Panc1 (cell line): ENCODE results near the gene MMP28.

Experiments used
- TCF7L2 ChIP-seq: IDR thresholded peaks from 2 replicates; pipeline ENCODE4 v1.6.1; 2011; ENCODE audit warnings: mild to moderate bottlenecking, low read depth, low read length, inconsistent platforms
- TF ChIP-seq, protein P1 (sequence below): fragments of 450-650 bp; IDR thresholded peaks from 2 replicates; pipeline ENCODE4 v1.5.1; 2017; ENCODE audit warnings: mild to moderate bottlenecking
- TF ChIP-seq, protein P2 (sequence below), 2 experiments: IDR thresholded peaks; 2 replicates each; pipeline ENCODE4 v1.6.1; 2011 to 2012; ENCODE audit warnings: low read depth in 2 of 2, control low read depth in 1 of 2, low read length in 1 of 2, mild to moderate bottlenecking in 1 of 2, moderate library complexity in 1 of 2; ENCODE audit not compliant: insufficient read depth in 1 of 2

DNA sequence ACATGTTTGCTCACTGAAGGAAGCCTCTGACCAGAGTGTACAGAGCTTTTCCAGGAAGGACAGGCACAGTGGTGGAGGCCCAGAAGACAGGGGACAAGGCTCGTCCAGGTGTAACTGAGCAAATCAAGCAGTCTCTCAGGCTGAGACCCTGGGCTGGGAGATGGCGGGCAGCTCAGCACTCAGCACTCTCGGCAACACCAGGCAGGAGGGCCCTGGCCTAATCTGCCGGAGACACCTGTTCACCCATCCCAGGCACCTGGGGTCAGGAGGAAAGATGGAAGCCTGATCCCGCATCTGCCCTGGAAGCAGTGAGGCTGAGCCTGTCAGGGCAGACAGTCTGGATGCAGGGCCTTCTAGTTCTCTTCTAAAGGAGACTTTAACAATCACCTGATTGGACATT lies 59.2 kb downstream of the MMP28 start:
- TF ChIP-seq, protein P1, sequence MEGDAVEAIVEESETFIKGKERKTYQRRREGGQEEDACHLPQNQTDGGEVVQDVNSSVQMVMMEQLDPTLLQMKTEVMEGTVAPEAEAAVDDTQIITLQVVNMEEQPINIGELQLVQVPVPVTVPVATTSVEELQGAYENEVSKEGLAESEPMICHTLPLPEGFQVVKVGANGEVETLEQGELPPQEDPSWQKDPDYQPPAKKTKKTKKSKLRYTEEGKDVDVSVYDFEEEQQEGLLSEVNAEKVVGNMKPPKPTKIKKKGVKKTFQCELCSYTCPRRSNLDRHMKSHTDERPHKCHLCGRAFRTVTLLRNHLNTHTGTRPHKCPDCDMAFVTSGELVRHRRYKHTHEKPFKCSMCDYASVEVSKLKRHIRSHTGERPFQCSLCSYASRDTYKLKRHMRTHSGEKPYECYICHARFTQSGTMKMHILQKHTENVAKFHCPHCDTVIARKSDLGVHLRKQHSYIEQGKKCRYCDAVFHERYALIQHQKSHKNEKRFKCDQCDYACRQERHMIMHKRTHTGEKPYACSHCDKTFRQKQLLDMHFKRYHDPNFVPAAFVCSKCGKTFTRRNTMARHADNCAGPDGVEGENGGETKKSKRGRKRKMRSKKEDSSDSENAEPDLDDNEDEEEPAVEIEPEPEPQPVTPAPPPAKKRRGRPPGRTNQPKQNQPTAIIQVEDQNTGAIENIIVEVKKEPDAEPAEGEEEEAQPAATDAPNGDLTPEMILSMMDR = no peak
- TF ChIP-seq, protein P2, sequence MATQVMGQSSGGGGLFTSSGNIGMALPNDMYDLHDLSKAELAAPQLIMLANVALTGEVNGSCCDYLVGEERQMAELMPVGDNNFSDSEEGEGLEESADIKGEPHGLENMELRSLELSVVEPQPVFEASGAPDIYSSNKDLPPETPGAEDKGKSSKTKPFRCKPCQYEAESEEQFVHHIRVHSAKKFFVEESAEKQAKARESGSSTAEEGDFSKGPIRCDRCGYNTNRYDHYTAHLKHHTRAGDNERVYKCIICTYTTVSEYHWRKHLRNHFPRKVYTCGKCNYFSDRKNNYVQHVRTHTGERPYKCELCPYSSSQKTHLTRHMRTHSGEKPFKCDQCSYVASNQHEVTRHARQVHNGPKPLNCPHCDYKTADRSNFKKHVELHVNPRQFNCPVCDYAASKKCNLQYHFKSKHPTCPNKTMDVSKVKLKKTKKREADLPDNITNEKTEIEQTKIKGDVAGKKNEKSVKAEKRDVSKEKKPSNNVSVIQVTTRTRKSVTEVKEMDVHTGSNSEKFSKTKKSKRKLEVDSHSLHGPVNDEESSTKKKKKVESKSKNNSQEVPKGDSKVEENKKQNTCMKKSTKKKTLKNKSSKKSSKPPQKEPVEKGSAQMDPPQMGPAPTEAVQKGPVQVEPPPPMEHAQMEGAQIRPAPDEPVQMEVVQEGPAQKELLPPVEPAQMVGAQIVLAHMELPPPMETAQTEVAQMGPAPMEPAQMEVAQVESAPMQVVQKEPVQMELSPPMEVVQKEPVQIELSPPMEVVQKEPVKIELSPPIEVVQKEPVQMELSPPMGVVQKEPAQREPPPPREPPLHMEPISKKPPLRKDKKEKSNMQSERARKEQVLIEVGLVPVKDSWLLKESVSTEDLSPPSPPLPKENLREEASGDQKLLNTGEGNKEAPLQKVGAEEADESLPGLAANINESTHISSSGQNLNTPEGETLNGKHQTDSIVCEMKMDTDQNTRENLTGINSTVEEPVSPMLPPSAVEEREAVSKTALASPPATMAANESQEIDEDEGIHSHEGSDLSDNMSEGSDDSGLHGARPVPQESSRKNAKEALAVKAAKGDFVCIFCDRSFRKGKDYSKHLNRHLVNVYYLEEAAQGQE (IDR thresholded peaks at IDR 0.05; ENCODE audit: insufficient read depth in 1 of 2, low read depth in 2 of 2, low read length in 1 of 2) = no peak
- TF ChIP-seq TCF7L2 = no peak
